ENCODE results near the gene CCDC148.

DNA sequence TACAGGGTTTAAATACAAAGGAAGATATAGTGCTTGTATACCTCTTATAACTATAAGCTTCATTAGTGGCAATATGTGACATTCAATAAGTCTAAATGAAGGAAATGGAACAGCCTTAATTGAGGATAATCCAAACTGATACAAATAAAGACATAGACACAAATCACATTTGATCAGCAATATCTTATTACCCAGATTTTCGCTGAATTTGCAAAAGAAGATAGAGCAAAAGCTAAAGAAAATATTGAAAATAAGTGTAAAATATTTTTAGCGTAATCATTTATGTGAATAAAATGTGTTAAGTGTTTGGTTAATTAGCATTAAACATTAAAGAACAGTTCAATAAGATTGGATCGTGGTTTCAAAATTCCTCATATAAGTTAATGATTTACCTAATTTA, 51.2 kb downstream of the CCDC148 start:
- TF ChIP-seq, protein P1, sequence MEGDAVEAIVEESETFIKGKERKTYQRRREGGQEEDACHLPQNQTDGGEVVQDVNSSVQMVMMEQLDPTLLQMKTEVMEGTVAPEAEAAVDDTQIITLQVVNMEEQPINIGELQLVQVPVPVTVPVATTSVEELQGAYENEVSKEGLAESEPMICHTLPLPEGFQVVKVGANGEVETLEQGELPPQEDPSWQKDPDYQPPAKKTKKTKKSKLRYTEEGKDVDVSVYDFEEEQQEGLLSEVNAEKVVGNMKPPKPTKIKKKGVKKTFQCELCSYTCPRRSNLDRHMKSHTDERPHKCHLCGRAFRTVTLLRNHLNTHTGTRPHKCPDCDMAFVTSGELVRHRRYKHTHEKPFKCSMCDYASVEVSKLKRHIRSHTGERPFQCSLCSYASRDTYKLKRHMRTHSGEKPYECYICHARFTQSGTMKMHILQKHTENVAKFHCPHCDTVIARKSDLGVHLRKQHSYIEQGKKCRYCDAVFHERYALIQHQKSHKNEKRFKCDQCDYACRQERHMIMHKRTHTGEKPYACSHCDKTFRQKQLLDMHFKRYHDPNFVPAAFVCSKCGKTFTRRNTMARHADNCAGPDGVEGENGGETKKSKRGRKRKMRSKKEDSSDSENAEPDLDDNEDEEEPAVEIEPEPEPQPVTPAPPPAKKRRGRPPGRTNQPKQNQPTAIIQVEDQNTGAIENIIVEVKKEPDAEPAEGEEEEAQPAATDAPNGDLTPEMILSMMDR (IDR thresholded peaks at IDR 0.05; ENCODE audit: extremely low read depth in 1 of 2, insufficient read depth in 1 of 2, low read depth in 1 of 2, low read length in 2 of 2), result no peak
- TF ChIP-seq POLR2A (IDR thresholded peaks at IDR 0.05; ENCODE audit: low read depth, low read length) (no peak), EZH2 (IDR thresholded peaks at IDR 0.05; ENCODE audit: borderline replicate concordance, low read depth, low read length, severe bottlenecking) (no peak), MYC (IDR thresholded peaks at IDR 0.05; ENCODE audit: low read depth, low read length) (no peak), FOS (IDR thresholded peaks at IDR 0.05; ENCODE audit: borderline replicate concordance, insufficient read depth, low read length) (no peak), POLR2AphosphoS5 (IDR thresholded peaks at IDR 0.05; ENCODE audit: insufficient read depth, low read depth, low read length) (no peak), GATA2 (IDR thresholded peaks at IDR 0.05; ENCODE audit: insufficient read depth, insufficient read length, low read depth, low read length) (no peak), JUN (IDR thresholded peaks at IDR 0.05; ENCODE audit: borderline replicate concordance, insufficient read depth, insufficient read length, low read depth) (no peak)
- TF ChIP-seq, protein P2, sequence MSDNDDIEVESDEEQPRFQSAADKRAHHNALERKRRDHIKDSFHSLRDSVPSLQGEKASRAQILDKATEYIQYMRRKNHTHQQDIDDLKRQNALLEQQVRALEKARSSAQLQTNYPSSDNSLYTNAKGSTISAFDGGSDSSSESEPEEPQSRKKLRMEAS (IDR thresholded peaks at IDR 0.05; ENCODE audit: insufficient read depth, insufficient read length), result no peak

Data from endothelial cell of umbilical vein (primary cell).